HG02973 (cell line): ENCODE measurements around the gene CREB3L4.

Experiments
- ATAC-seq: cut with Tn5 transposase; IDR thresholded peaks from one replicate; pipeline ENCODE4 v1.9.1; 2021; ENCODE audit warnings: moderate library complexity; ENCODE audit not compliant: unreplicated experiment

The CREB3L4 gene, protein sequence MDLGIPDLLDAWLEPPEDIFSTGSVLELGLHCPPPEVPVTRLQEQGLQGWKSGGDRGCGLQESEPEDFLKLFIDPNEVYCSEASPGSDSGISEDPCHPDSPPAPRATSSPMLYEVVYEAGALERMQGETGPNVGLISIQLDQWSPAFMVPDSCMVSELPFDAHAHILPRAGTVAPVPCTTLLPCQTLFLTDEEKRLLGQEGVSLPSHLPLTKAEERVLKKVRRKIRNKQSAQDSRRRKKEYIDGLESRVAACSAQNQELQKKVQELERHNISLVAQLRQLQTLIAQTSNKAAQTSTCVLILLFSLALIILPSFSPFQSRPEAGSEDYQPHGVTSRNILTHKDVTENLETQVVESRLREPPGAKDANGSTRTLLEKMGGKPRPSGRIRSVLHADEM

GRCh38 chr1:153967107-153967999, at the start of gene CREB3L4:
Gene CREB3L4, plus strand, starts transcription at chr1:153967902. Its CDS starts 624 bp downstream, at chr1:153968526.
- ATAC-seq, result peak; percentile 64

DNA sequence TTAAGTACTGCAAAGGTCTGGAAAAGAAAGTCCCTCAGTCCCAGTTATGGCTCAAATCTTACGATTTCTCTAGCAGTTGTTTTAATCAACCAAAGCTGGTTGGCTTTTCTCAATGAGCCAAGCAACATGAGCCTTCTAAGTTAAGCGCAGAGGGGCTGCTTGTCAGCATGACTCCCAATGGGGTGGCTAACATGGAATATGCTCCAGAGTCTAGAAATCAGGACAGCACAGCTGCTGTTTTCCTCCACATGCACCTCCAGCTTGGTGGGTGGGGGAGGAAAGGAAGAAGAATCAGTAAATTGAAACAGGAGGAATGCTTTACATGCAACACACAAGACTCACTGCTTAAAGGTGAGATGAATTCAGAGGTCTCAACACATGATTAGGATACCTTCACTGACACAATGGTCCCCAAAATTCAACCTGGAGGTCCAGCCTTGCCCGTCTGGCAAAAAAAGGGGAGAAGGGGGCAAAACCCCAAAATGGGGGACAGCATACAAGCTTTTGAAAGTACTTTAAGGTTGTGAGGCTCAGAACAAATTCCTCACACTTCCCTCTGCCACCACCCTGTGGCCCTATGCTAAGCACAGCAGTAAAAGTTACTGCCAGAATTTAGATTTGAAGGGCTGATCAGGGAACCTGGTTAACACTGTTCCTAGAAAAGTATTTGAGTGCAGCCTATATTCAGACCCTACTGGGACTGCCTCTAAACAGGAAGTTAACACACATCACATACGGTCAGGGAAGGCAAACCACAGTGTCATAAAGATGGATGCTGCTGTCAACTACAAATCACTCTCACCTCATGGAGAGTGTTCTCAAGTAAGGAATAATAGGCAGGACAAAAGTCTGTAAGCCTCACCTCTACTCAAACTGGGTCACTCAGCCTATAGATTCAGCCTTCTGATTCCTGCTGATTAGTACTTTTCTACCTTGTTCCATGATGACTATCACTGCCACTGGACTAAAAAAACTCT, 47.5 kb upstream of the CREB3L4 start:
- no peak for ATAC-seq

GRCh38 chr1:153921080-153921802, 46.5 kb upstream of the CREB3L4 start:
- ATAC-seq, result no peak

DNA sequence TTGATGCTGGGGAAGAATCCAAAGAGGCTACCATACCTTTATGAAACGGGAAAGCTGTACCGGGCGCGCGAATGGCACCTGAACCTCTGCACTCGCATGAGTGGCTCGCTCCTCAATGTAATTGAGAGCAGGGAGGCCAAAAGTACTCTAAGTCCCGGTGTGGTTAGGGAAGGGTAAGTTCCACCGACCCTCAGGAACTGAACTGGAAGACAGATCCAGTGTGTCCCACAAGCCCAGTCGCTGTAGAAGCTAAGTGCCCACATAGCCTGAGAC, 46.0 kb upstream of the CREB3L4 start:
- no peak for ATAC-seq

DNA sequence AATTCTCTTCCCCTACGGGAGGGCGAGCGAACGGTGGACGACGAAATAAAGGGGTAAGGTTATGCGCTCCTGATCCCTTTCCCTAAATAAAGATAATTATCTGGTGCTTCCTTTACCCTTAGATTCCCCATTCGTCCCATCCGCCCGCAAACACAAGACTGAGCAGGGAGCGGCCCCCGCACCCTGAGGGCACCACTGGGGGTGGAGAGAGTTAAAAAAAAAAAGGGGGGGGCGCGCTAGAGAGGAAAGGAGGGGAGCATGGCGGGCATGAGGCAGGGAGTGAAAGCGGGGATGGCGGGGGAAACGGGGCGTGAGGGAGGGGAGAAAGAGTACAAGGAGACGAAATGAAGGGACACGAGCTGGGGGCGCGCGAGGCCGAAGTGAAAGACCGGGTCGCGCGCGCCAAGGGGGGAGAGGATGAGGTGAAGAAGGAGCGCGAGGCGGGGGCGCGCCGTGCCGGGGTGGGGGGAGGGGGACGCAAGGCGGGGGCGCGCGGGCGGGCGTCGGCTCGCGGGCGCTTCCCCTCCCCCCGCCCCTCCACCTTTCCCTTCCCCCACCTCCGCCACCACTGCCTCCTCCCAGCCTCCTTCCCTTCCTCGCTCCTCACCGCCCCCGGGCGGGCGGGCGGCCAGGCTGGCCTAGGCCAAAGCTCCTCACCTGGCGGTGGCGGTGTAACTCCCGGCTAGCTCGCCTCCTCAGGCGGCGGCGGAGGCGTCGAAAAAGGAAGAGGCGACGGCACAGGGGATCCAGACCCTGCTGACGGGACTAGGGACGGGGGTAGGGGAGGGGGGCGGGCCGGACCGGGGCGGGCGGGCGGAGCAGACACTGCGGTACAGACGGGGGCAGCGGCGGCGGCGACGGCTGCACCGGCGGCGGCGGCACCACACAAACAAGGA, 45.4 kb upstream of the CREB3L4 start:
- ATAC-seq, result peak; percentile 20

DNA sequence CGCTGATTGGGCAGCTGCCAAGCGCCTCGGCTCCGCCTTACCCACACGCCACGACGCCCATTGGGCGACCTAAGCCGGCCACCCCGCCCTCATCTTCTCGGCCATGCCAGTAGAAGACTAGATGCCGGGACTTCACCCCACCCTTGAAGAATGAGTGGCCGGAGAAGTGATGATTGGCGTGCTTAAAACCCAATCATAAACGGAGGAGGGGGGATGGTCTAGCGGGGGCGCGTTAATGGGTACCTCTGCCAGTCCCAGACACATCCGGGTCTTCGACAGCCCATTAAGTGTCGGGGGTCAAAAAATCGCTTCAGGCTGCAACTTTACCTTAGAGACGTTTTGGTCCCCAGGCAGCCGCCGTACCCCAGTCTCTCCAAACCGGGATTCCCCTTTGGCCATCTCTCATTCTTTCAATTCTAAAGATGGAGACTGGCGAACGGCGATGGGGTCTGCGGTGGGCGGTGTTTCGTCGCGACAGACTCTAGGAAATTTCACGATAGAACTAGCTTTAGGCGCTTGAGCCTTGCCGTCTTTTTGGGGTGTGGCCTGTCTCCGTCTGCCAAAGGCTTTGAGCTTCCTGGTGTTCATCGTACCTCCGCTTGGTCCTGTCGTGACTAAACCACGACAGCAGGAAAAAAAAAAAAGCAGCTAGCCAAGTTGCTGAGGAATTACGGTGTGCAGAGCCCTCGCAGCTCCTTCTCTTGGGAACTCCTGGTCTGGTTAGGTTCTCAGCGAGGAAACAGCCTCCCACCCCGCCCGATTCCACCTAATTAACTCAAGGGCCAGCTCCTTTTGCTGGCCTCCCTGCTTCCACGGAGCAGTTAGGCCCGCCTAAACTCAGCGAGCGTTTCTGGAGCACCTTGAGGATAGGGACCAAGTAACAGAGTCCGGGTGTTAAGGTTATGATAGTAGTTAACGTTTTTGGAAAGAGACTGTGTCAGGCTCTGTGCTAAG, 44.5 kb upstream of the CREB3L4 start, which contains the start of gene GATAD2B:
TSS of gene GATAD2B (minus strand) at position 1 of the 954 bp plus-strand sequence. CDS start 94,625 bp downstream, outside the sequence.
- ATAC-seq, result peak; percentile 81

DNA sequence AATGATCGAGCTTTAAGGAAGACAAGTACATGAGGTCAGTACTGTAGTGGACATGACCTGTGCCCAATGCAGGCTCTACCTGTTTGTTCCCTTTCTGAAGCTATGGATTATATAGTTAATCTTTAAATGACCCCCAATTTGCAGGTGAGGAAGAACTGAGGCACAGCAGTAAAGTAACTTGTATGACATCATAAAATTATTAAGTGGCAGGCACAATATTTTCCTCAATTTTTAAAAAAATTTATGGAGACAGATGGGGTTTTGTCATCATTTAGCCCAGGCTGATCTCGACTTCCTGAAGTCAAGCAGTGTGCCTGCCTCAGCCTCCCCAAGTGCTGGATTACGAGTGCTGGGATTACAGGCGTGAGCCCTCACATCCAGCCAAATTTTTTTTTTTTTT, 41.3 kb upstream of the CREB3L4 start:
- ATAC-seq, result no peak

GRCh38 chr1:153928245-153928644, 39.5 kb upstream of the CREB3L4 start:
- no peak for ATAC-seq

DNA sequence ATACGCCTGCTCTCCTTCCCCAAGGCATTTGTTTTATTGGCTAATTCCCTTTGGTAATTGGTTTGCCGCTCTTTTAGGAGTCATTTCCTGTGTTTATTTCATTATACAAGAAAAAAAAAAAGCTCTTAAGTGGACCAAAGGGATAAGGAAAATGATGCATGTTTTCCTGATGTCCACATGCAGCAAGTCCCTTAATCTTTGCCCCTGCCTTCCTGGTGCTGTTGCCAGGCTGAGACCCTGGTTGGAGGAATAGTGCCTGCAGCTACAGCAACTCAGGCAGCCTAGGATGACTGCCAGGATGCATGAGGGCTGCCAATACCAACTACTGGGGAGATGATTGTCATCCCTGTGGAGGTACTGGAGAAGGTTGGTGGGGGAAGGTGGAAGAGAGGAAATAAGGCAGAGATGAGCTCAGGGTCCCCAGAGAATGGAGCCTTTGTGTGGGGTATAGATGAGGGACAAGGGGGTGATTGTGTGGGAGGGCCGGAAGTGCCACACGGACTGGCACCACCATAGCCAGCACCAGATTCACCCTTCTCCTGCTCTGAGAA, 38.8 kb upstream of the CREB3L4 start:
- no peak for ATAC-seq

DNA sequence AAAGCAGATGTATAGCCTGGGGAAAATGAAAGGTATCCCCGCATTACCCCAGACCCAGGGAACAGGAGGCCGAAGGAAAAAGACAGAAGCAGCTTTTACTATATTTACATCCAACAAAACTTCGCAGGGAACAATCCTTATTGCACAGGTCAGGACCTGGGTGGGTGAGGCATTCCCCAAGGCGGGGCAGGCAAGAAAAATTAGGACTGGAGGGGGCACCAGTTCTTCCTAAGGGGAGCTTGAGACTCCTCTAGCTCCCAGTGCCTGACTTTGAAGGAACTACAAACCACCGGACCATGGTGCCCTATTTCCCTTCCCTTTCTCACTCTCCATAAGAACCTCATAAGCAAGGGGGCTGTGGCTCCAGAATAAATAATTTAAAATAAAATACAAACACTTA, 38.3 kb upstream of the CREB3L4 start:
- ATAC-seq, result no peak

GRCh38 chr1:153929981-153930948, 37.4 kb upstream of the CREB3L4 start:
- no peak for ATAC-seq

DNA sequence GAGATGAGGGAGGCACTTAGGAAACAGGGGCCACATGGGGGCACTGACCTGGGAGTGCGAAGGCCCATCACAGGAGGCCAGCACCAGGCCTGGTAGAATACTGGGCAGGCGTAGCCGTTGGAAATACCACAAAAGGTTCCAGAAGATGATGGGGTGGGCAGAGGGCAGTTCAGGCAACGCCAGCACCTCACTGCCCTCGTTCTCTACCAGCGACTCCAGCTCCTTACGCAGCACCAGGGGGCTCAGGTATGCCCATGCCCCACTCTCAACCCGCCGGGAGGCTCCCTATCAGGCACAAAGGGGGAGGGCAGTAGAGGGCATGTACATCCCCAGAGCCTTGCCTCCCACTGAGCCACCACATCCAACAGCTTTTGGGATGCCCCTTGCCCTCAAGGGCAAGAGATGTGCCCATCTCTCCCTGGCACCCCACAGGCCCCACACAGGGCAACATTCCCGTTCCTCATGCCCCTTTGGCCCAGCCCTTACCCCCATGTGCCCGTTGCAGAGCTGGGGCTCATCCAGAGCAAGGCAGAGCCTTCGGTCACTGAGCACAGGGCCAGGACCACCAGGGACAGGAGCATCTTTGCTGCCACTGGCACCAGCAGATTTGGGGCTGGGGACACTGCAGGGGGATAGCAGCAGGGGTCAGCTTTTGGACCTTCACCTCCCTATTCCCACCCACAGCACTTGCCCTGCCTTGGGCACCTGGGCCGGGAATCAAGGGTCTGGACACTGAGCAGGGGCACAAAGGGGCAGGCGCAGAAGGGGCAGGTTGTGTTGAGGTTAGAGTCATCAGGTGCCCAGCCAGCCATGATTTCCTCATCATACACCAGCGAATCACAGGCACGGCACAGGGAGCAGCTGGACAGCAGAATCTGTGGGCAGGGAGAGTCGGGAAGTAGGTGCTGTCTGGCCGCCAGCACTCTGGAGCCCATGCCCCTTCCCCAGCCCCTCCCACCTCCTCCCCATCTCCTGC, 35.3 kb upstream of the CREB3L4 start:
- no peak for ATAC-seq

DNA sequence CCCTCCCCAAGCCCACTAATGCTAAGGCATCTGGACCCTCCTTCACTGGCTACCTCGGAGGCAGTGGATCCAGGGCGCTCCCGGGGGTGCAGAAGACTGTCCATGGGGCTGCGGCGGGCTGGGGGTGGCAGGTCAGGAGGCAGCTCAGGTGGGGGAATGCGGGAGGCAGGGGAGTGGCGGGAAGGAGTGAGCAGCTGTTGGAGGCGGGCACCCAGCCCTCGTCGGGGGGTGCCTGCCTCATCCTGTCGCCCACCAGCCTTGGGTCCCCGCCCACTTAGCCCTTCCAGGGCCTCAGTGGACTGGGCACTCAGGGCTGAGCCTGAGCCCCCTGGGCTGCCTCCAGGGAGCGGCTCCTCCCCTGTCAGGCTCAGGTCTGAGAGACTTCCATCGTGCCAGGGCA, 34.3 kb upstream of the CREB3L4 start:
- ATAC-seq, result no peak

DNA sequence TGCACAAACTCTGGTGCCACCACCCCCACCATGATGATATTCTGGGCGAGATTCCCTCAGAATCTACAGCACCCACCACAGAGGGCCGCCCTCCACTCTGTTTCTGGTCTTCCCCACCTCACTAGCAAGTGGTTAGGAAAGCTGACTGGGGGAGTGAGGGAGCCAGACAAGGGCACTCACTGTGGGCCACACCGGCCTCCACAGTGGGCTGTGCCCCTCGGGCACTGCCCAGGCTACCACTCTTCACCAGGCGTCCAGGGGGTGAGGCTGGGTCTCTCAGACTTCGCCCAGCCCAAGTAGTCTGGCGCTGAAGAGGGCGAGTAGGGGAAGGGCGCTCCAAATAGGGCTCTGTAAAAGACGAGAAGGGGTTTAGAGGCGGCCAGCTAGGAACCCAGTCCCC, 33.7 kb upstream of the CREB3L4 start:
- ATAC-seq, result no peak

DNA sequence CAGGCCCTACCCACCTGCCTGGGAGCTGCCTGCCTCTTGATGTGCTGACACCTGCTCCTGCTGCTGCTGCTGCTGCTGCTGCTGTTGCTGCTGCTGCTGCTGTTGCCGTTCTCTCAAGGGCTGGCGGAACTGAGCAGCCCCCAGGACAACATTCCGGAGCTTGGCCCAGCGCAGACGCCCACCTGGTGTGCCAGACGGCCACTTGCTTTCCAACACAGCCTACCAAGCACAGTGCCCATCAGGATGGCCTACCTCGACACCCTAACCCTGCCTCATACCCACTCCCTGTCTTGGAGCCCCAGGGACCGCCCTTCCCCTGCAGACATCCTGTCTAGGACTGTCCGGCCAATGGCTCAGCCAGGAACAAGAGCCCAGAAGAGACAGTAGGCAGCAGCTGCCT, 33.0 kb upstream of the CREB3L4 start:
- no peak for ATAC-seq
